Ramos (cell line): Measurements from ENCODE around the gene MAN1B1.

Experiments used
- in situ Hi-C: fragments of 300-500 bp; cut with MboI; formaldehyde crosslinking; loops from one replicate; pipeline ENCODE4 v1.14.3; 2022; ENCODE audit warnings: low sequenced_read_pairs; ENCODE audit not compliant: unreplicated experiment

Gene MAN1B1

DNA sequence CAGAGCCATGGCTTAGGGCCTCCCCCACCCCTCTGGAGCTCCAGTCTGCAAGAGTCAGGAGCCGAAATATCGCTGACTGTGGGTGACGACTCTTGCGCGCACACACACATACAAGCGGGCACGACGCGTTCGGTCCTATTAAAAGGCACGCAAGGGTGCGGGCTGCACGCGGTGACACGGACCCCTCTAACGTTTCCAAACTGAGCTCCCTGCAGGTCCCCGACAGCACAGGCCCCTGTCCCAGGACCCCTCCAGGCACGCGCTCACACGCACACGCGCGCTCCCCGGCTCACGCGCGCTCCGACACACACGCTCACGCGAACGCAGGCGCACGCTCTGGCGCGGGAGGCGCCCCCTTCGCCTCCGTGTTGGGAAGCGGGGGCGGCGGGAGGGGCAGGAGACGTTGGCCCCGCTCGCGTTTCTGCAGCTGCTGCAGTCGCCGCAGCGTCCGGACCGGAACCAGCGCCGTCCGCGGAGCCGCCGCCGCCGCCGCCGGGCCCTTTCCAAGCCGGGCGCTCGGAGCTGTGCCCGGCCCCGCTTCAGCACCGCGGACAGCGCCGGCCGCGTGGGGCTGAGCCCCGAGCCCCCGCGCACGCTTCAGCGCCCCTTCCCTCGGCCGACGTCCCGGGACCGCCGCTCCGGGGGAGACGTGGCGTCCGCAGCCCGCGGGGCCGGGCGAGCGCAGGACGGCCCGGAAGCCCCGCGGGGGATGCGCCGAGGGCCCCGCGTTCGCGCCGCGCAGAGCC is 52.1 kb downstream of the MAN1B1 start, which contains the start of gene GRIN1:
GRIN1 (plus strand) TSS at position 433 of the 746 bp plus-strand sequence. CDS start 333 bp downstream, outside the sequence.
- in situ Hi-C loops = no loop called here

GRCh38 chr9:137139468-137140150 is 52.8 kb downstream of the MAN1B1 start:
- in situ Hi-C loops = no loop called here

DNA sequence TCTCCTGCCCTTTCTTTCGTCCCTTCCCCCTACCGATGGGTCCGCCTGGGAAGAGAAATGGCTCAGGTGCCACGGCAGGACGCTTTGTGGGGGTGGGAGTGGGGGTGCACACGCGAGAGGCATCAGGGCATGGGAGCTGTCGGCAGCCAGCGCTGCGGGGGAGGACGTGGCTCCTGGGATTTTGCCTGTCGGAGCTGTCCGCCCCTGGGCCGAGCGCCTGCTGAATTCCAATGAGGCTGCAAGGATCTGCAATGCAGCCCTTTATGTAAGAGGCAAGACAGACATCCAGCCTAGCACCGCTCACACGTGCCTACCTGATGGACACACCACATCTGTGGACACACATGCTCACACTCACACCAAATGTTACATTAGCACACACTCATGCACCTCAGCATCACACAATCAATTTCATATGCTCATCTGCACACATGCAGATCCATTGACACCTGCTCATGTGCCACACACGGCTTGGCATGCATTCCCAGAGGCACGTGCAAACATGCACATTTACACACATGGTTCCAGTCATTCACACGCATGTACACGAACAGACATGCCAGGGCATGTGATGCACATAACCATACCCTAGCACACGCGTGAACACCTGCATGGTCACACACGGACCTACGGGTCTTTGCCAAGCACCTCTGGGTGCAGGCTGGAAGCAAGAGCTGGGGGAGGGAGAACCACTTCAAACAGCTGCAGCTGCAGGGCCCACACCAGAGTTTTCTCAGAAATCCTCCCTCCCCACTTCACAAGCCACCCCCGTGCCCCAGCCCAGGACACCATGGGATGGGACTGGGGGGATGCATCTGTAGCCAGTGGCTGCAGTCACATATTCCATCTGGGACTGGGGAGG is 53.6 kb downstream of the MAN1B1 start:
- in situ Hi-C loops = no loop called here

DNA sequence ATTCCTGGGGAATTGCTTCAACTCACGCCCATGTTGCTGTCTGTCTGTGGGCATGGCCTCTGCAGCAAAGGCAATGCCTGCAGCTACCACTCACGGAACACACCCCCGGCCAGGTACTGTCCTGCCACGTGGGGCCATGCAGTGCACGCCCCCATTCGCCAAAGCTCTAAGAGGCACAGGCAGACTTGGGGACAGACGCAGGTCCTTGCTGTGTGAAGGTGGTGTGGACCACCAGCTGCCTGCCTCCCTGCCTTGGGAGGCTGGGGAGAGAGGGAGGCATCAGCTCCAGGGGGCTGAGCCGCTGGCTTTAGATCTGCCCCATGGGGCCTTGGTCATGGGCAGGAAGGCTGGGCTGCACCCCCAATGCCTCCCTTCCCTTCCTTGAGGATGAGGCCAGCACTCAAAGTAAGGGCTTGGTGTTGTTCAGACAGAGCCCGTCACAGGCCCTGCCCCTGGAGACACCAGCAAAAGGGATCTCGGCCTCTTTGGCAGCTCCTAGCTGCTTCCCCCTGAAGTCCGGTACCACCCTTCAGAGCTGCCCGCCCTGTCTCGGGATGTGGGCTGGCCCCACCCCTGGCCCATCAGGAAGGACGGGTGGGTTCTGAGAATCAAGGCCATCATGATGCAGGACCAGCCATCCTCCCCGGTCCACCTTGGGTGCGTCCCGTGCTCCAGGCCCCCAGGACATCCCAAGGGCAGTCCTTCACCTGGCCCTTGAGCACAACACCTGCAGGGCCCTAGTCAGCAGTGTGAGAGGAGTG is 54.4 kb downstream of the MAN1B1 start:
- in situ Hi-C loops = no loop called here

DNA sequence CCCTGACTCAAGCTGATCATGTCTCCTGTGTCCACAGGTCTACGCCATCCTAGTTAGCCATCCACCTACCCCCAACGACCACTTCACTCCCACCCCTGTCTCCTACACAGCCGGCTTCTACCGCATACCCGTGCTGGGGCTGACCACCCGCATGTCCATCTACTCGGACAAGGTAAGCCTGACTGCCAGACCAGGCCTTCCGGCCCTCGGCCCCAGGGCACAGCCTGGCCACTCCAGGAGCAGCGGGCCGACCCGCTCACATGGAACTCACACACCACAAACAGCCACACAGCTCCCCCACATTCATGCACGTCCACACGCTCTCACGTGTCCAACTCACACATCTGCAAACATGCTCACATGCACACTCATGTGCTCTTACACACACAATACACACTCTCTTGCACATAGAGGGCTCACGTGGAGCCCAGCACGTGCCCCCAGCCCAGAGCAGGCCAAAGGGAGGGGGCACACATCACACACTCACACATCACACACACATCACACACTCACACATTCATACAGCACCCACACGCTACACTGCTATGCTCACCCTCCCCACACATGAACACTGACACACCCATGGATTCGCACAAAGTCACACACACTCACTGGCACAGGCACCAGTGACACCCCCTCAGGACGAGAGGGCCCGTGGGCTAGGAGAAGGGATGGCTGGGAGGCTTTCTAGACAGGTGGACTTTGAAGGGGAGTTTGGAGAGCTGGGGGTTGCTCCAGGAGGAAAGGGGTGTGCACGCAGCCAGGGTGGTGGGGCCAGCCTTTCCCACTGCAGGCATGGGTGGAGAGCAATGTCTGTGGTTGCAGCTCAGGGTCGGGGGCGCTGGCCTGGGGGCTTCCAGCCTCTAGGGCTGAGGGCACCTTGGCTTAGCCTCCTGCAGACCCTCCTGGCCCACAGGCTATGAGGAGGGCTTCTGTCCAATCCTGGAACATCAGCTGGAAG is 55.5 kb downstream of the MAN1B1 start:
- in situ Hi-C loops = no loop called here

GRCh38 chr9:137143459-137143858 is 56.7 kb downstream of the MAN1B1 start:
- in situ Hi-C loops = no loop called here

- in situ Hi-C loops = no loop called here
Observed at GRCh38 chr9:137145731-137146526, 59.1 kb downstream of the MAN1B1 start.

DNA sequence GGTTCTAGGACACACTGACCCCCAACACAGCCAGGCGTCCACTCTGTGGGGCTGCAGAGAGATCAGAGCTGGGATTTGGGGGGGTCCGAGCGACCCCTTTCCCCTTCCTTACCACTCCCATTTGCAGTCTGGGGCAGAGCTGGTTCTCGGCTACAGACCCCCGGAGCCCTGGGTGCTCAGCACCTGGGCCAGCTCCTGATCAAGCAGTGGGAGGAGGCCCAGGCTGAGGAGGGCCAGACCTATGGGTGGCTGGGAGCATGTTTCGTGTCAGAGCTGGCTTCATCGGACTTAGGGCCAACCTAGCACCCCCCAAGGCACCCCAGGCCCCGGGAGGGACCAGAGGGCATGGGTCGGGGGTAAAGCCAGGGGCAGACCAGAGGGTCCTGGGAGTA is 59.7 kb downstream of the MAN1B1 start:
- in situ Hi-C loops = no loop called here

DNA sequence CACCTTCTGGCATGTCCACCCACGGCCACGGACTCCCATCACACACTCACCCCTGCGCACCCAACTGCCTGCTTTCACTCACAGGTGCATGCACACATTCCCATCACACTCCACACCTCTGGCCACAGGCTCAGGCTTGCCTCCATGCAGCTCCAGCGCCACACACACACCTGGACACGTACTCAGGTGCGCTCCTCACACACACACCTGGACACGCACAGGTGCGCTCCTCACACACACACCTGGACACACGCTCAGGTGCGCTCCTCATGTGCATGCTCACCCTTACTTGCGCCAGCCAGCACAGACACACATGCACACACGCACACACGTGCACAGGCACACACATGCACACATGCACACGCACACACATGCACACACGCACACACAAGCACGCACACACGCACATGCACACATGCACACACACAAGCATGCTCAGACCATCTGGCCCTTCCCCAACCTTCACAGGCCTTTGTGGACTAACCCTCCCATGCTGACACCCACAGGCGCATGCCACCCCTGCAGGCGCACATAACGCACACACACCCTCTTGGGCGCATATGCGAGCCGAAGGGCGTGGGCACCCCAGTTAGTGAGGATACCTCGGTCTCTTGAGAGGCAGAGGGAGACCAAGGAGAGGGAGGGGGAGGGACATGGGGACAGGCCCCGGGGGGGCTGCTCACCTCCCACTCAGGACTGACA is 60.5 kb downstream of the MAN1B1 start:
- in situ Hi-C loops = no loop called here

DNA sequence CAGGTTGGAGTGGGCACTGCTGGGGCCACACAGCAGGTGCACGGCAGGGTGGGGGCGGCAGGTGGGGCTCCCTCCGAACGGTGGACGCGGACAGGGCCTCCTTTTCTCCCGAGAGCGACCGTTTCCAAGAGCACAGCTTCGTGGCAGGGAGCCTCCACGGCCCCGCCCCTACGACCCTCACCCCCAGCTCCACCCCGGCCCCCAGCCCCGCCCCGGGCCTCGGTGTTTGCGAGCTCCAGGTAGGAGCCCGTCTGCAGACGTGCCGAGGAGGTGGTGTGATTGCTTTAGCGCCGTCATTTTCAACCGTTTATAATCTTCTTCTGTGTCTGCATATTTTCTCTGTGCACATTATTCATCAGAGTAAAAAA is 61.0 kb downstream of the MAN1B1 start:
- in situ Hi-C loops = no loop called here

GRCh38 chr9:137148242-137148641 is 61.5 kb downstream of the MAN1B1 start:
- in situ Hi-C loops = no loop called here

- in situ Hi-C loops = no loop called here
Observed at GRCh38 chr9:137148661-137149060, 61.9 kb downstream of the MAN1B1 start.

DNA sequence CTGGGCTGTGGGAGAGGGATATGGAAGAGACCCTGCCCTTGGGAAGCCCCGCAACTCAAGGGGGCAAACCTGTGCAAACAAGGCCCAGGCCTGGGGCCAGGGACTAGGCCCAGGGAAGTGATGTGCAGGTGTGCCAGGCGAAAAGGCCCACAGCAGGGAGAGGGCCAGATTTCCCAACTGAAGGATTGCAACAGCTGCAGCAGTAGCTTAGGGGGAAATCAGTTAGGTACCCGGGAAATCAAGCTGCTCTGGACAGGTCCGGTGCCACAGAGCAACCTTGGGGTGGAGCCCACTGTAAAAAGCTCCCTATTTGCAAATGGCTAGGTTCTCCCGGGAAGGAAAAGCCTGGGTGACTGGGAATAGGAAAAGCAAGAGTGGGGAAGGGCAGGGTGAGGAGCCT is 62.6 kb downstream of the MAN1B1 start:
- in situ Hi-C loops = no loop called here

- in situ Hi-C loops = no loop called here
Observed at GRCh38 chr9:137149942-137150616, 63.3 kb downstream of the MAN1B1 start.

GRCh38 chr9:137150617-137151457 is 64.1 kb downstream of the MAN1B1 start:
- in situ Hi-C loops = no loop called here

- in situ Hi-C loops = no loop called here
Observed at GRCh38 chr9:137152844-137153405, 66.1 kb downstream of the MAN1B1 start.
